Keratinocyte (primary cell): ENCODE data around the gene UTP15. TPM values are rescaled to one million over a fixed set of nuclear protein-coding genes. Genes with fewer than 3 reads are reported as not detected.

Experiments used
- DNase-seq: peaks from one replicate; pipeline ENCODE4 v3.0.0-alpha.2; 2011; ENCODE audit warnings: low read depth, missing footprints, low spot score
- FAIRE-seq: peaks from 2 replicates; lab custom pipeline; 2011; peaks lifted over from hg19 to GRCh38; lab: Jason Lieb, UNC
- H2AFZ ChIP-seq: 2 replicates; pipeline ENCODE4 v1.6.0; 2012; ENCODE audit warnings: low read length, control low read depth, inconsistent platforms; ENCODE audit not compliant: control insufficient read depth
- H3K27ac ChIP-seq: 2 replicates; pipeline ENCODE4 v1.5.1; 2011; ENCODE audit warnings: low read length; ENCODE audit not compliant: control insufficient read depth, insufficient read depth
- H3K27me3 ChIP-seq: 3 replicates; pipeline ENCODE4 v1.6.0; 2011; ENCODE audit warnings: low read length; ENCODE audit not compliant: control insufficient read depth, insufficient read depth; ENCODE audit errors: extremely low read depth
- H3K36me3 ChIP-seq, 2 experiments: 2 replicates in 1 of 2; 3 replicates in 1 of 2; pipeline ENCODE4 v1.5.1; 2011; ENCODE audit warnings: low read length in 2 of 2, mild to moderate bottlenecking in 1 of 2; ENCODE audit not compliant: control insufficient read depth in 2 of 2, insufficient read depth in 2 of 2; ENCODE audit errors: extremely low read depth in 1 of 2
- H3K4me1 ChIP-seq: 3 replicates; pipeline ENCODE4 v1.5.1; 2011; ENCODE audit warnings: low read length; ENCODE audit not compliant: control insufficient read depth, insufficient read depth; ENCODE audit errors: extremely low read depth
- H3K4me2 ChIP-seq: 3 replicates; pipeline ENCODE4 v1.6.0; 2011; ENCODE audit warnings: low read depth, low read length; ENCODE audit not compliant: control insufficient read depth, insufficient read depth; ENCODE audit errors: extremely low read depth
- H3K4me3 ChIP-seq, 3 experiments: fragments of 200-600 bp in 1 of 3; sonication (generic) in 1 of 3; 2 replicates in 2 of 3; 3 replicates in 1 of 3; pipeline ENCODE4 v1.5.1; 2011 to 2016; ENCODE audit warnings: low read length in 3 of 3, mild to moderate bottlenecking in 3 of 3, control low read depth in 2 of 3, inconsistent platforms in 1 of 3, low read depth in 1 of 3, mixed read lengths in 1 of 3, mixed run types in 1 of 3, moderate library complexity in 1 of 3; ENCODE audit not compliant: control insufficient read depth in 2 of 3, insufficient read depth in 2 of 3; ENCODE audit errors: extremely low read depth in 1 of 3
- H3K79me2 ChIP-seq: 2 replicates; pipeline ENCODE4 v1.6.0; 2012; ENCODE audit warnings: low read length; ENCODE audit not compliant: control insufficient read depth, insufficient read depth
- H3K9ac ChIP-seq: 3 replicates; pipeline ENCODE4 v1.6.0; 2011; ENCODE audit warnings: low read length; ENCODE audit not compliant: control insufficient read depth, insufficient read depth; ENCODE audit errors: extremely low read depth
- H3K9me1 ChIP-seq: 3 replicates; pipeline ENCODE4 v1.6.0; 2011; ENCODE audit warnings: low read length; ENCODE audit not compliant: control insufficient read depth, insufficient read depth; ENCODE audit errors: extremely low read depth
- H3K9me3 ChIP-seq: 2 replicates; pipeline ENCODE4 v1.5.1; 2012; ENCODE audit warnings: low read depth, low read length; ENCODE audit not compliant: control insufficient read depth
- H4K20me1 ChIP-seq: 3 replicates; pipeline ENCODE4 v1.6.0; 2011; ENCODE audit warnings: low read length; ENCODE audit not compliant: control insufficient read depth, insufficient read depth; ENCODE audit errors: extremely low read depth
- CTCF ChIP-seq, 3 experiments: IDR thresholded peaks in 1 of 3; conservative IDR thresholded peaks in 1 of 3; optimal IDR thresholded peaks in 1 of 3; 2 replicates in 2 of 3; 3 replicates in 1 of 3; pipeline versions ENCODE3 to v1.5.1; 2011; ENCODE audit warnings: low read length in 3 of 3, mild to moderate bottlenecking in 3 of 3, moderate library complexity in 2 of 3, control low read depth in 1 of 3, inconsistent platforms in 1 of 3; ENCODE audit not compliant: insufficient read depth in 2 of 3; ENCODE audit errors: extremely low read depth in 1 of 3
- EZH2 ChIP-seq: IDR thresholded peaks from one replicate; pipeline ENCODE4 v1.6.1; 2012; ENCODE audit warnings: inconsistent platforms, mild to moderate bottlenecking, low read length, moderate library complexity
- dilution Hi-C: fragments of 300-500 bp; cut with MboI; formaldehyde crosslinking; loops from one replicate; pipeline ENCODE4 v1.7.0; 2020; ENCODE audit warnings: low sequenced_read_pairs; ENCODE audit not compliant: extremely low pct_ligation_motif_present
- polyA plus RNA-seq, 5 experiments: library from polyadenylated mRNA; depleted of rRNA in 3 of 5; stranded (reverse) in 3 of 5; stranded (forward) in 1 of 5; unstranded in 1 of 5; fragments of >200 nt; gene quantifications; 1 replicate in 1 of 5; 2 replicates in 3 of 5; 3 replicates in 1 of 5; pipeline versions ENCODE4 v1.2.1 to v1.2.3, GENCODE V29; 2011 to 2012; ENCODE audit warnings: missing spikeins in 2 of 5, low read depth in 1 of 5, low replicate concordance in 1 of 5

UTP15 gene
- polyA plus RNA-seq, 1 donor (not counting 4 experiments of a cell fraction or from before 2014, with no cell fraction given), result 28.3 TPM

- H3K27ac ChIP-seq, result no peak overlapping the region
- no peak for FAIRE-seq
- H3K79me2 ChIP-seq, result no peaks in the 10 kb centered on the region
Measured at GRCh38 chr5:73607228-73607627, 41.7 kb downstream of the UTP15 start.

GRCh38 chr5:73612799-73613198 is 47.3 kb downstream of the UTP15 start:
- H3K4me2 ChIP-seq, result no peak overlapping the region
- H3K4me1 ChIP-seq, result peaks cover 21% of the 10 kb centered on the region
- H3K9me1 ChIP-seq, result no peaks in the 10 kb centered on the region
- FAIRE-seq (no peak), DNase-seq (no peak)
- no peak overlapping the region for H3K27ac ChIP-seq
- no peaks in the 10 kb centered on the region for H3K9me3 ChIP-seq
- H3K4me3 ChIP-seq, result no peak overlapping the region
- H4K20me1 ChIP-seq, result no peaks in the 10 kb centered on the region
- no peaks in the 10 kb centered on the region for H3K27me3 ChIP-seq
- dilution Hi-C loops, result no loop called here
- no peaks in the 10 kb centered on the region for H3K79me2 ChIP-seq
- TF ChIP-seq EZH2 (no peak), CTCF (optimal IDR thresholded peaks at IDR 0.05 in 1 of 3, IDR thresholded peaks at IDR 0.05 in 1 of 3, conservative IDR thresholded peaks at IDR 0.05 in 1 of 3; ENCODE audit: extremely low read depth in 1 of 3, insufficient read depth in 2 of 3, low read length in 3 of 3) (no peak)
- H3K36me3 ChIP-seq, result no peaks in the 10 kb centered on the region
- no peak overlapping the region for H2AFZ ChIP-seq
- H3K9ac ChIP-seq, result no peak overlapping the region

More at GRCh38 chr5:73607228-73607627, 41.7 kb downstream of the UTP15 start:
- H3K4me1 ChIP-seq, result peaks cover 21% of the 10 kb centered on the region
- no peaks in the 10 kb centered on the region for H3K27me3 ChIP-seq
- dilution Hi-C loops, result no loop called here
- H3K9ac ChIP-seq, result no peak overlapping the region
- H4K20me1 ChIP-seq, result no peaks in the 10 kb centered on the region
- no peaks in the 10 kb centered on the region for H3K9me3 ChIP-seq
- TF ChIP-seq CTCF (optimal IDR thresholded peaks at IDR 0.05 in 1 of 3, IDR thresholded peaks at IDR 0.05 in 1 of 3, conservative IDR thresholded peaks at IDR 0.05 in 1 of 3; ENCODE audit: extremely low read depth in 1 of 3, insufficient read depth in 2 of 3, low read length in 3 of 3), result no peak
- no peak for TF ChIP-seq EZH2
- H3K4me3 ChIP-seq, result no peak overlapping the region
- no peaks in the 10 kb centered on the region for H3K9me1 ChIP-seq
- DNase-seq, result no peak
- no peak overlapping the region for H2AFZ ChIP-seq
- H3K36me3 ChIP-seq, result no peaks in the 10 kb centered on the region
- no peak overlapping the region for H3K4me2 ChIP-seq
